Endodermal cell (in vitro differentiated cells): ENCODE results near the gene IBTK. TPM values are rescaled to one million over a fixed set of nuclear protein-coding genes. Genes with fewer than 3 reads are reported as not detected.

Source experiments
- total RNA-seq, 2 donors: library from RNA; stranded (reverse); fragmentation: NEBNext Ultra II Directional in 1 of 2; extraction: Animal tissue kit (Norgen Biotek cat#: 25700) in 1 of 2; gene quantifications; 2 replicates in 1 of 2; 3 replicates in 1 of 2; pipeline ENCODE4 v1.2.1, GENCODE V29; 2021

Gene IBTK
- total RNA-seq, 2 donors from 2014 or later = 35.8 to 46.2 TPM

Other genes with a start within 250 kb of the IBTK start
- 10 to 100 TPM; 34.0 to 39.1 TPM for gene TPBG, start 116.1 kb upstream of the IBTK start, total RNA-seq